ENCODE measurements around the gene PTPRK.

Gene PTPRK

DNA sequence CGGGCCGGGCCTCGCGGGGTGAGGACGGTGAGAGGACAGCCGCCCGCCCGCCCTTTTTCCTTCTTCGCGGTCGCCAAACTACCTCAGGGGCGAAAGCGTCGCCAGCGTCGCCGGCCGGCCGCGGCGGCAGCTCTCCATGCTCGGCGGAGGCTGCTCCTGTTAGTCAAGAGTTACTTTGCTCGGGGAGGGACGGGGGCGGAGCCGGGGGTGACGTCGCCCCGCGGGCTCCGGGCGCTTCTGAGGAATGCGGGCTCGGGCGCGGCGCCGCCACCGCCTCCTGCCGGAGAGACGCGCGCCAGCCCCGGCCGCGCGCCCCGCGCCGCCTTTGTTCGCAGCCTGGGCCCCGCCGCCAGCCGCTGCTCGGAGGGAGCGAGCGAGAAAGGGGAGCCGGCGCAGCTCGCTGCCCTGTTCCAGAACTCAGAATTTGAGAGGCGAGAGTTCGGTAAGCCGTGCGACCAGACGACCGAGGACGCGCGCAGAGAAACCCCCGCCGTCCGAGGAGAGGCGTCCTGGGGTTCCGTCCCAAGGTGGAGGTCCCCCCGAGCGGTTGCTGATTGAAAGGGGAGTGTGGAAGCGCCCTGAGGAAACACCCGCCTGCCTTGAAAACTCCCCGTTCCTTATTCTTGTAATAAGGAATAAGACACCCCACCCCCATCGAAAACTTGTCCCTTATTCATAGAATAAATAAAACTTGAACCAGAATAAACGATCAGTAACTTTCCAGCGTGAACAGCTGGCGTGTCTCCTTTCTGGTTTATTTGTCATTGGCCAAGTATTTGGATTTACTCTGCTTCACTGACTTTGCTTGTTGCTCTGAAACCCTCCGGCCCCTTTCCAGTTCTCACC, at the start of gene PTPRK:
PTPRK (minus strand) TSS at position 164 of the 846 bp plus-strand sequence. CDS start 241 bp downstream, outside the sequence.
- DNase-seq, result peak; percentile 90

GRCh38 chr6:128567029-128567428, 46.6 kb upstream of the PTPRK start:
- DNase-seq, result no peak

DNA sequence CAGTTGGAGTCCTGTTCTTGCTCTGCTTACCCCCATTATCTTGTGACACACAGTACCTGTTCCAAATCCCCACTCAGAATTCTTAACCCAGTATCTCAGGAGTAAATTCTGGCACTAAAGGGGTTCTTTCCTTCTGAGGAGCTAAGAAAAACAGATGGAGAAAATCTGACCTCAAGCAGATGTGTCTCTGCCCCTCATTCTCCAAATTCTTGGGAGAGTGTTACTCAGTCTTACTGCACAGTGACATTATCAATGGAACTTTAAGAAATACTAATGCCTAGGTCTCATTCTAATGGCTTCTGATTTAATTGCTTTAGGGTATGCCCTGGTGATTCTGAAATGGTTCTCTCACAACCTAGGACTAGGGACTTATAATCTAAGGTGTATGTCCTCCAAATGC, 40.6 kb upstream of the PTPRK start:
- DNase-seq, result no peak

DNA sequence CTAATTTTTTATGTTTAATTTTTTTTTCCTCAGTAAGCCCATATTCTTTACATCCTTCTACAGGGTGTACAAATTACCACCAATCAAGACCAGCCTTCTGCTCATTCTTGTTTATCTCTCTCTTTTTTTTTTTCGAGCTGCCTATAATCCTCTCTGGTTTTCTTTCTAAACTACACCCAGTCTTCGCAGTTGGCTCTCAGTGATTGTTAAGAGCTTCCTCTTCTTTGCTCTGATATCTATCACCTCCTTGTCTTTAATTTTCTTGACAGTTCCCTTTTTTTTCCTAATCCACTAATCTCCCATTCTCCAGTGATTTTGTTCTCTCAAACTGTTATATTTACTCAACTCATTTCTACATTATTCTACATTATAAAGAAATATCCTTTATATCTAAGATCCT, 38.5 kb upstream of the PTPRK start:
- DNase-seq, result no peak

DNA sequence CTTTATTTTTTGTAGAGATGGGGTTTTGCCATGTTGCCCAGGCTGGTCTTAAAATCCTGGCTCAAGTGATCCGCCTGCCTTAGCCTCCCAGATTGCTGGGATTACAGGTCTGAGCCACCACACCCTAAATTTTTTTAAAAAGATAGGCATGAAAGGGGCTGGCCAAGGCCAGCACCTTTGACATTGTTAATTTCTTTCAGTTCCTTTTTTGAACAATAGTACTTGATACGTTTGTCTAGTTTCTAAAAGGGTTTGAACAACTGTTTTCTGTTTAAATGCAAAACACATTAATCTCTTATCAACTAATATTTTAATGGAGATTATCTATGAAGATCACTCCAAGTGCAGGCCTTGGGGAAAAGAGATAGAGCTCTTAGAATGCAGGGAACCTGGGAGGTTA, 37.6 kb upstream of the PTPRK start:
- DNase-seq, result no peak

GRCh38 chr6:128557081-128557480, 36.7 kb upstream of the PTPRK start:
- DNase-seq, result no peak

DNA sequence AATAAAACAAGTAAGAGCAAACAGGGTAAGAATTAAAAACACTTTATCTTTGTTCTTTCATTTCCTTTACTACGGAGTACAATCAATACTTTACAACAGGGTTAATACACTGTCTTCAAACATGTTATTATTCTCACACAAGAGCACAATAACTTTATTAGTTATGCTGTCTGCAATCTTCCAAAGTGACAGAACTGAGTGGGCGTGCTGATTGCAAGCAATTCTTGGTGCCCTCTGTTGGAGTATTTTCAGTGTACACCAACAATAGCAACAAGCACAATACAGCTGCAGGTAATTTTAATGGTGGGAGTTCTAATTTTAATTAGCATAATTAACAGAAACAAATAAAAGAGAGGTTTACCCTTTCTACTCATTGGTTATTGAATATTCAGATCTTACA, 33.9 kb upstream of the PTPRK start:
- DNase-seq, result no peak

DNA sequence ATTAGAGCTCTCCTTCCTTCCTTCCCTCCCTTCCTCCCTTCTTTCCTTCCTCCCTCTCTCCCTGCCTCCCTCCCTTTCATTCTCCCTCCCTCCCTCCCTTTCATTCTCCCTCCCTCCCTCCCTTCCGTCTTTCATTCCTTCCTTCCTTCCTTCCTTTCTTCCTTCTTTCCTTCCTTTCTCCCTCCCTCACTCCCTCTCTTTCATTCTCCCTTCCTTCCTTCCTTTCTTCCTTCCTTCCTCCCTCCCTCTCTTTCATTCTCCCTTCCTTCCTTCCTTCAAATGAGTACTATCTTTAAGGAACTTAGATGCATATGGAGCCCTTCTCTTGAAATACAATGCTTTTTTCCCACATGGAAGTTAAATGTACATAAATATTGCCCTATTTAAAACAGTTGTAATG, 20.9 kb upstream of the PTPRK start:
- DNase-seq, result no peak

DNA sequence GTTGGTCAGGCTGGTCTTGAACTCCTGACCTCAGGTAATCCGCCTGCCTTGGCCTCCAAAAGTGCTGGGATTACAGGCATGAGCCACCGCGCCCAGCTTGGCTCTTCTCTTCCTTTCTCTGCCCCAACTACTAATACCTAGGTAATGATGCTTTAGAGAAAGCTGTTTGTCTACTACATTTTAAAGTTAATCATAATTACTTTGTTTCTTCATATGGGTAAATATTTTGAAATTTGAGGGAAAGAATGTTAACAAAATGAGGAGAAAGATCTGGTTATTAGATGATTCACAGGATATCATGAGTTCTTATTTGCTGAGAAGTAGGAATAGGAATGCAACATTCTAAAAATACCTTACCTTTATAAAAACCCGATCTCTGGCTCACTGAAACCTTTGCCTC, 18.4 kb upstream of the PTPRK start:
- DNase-seq, result no peak

DNA sequence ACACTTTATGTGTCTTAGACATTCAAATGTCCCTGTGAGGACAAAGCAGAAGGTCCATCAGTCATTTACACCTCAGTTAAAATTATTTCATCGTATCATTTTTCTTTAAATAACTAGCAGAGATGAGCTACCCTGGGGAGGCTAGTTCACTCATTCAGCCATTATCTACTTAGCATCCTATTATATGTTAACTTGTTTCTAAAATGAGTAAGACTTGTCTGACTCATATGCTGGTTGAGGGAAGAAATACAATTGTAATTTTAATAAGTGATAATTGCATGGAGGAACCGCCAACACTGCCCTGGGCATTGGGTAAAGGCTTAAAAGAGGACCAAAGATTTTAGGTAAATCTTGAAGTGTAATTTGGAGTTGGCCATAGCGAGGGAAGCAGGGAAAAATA, 12.4 kb upstream of the PTPRK start:
- DNase-seq, result no peak

DNA sequence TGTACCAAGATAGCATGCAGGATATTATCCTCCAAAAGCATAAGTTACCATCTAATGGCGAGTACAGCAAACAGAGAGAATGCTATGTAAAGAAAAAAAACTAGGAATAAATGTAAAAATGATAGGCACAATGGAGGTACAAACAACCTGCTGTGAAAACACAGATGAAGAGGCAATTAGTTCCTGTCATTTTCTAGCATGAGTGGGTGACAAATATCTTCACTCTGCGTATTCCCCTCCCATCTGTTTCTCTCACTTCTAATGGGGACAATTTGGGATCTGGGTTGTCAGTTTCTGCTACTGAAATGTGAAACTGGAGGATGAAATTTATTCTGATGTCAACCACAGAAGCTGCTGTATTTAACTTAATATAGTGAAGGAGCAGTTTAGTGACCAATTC, 11.7 kb upstream of the PTPRK start:
- no peak for DNase-seq

GRCh38 chr6:128531696-128532095, 11.3 kb upstream of the PTPRK start:
- no peak for DNase-seq

- no peak for DNase-seq
Observed at GRCh38 chr6:128528241-128528640, 7.8 kb upstream of the PTPRK start.

DNA sequence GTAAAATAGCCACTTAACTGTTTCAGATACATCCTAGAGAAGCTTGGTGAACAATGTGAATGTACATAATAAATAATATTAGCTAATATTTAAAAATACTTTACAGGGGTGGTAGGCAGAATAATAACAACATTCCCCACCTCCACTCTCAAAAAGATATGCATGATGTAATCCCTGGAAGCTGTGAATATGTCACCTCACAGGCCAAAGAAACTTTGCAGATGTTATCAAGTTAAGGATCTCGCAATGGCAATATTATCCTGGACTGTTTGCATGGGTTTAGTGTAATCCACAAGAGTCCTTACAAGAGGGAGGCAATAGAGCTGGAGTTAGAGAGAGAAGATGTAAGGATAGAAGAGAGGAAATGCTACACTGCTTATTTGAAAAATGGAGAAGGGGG, 7.0 kb upstream of the PTPRK start:
- no peak for DNase-seq

DNA sequence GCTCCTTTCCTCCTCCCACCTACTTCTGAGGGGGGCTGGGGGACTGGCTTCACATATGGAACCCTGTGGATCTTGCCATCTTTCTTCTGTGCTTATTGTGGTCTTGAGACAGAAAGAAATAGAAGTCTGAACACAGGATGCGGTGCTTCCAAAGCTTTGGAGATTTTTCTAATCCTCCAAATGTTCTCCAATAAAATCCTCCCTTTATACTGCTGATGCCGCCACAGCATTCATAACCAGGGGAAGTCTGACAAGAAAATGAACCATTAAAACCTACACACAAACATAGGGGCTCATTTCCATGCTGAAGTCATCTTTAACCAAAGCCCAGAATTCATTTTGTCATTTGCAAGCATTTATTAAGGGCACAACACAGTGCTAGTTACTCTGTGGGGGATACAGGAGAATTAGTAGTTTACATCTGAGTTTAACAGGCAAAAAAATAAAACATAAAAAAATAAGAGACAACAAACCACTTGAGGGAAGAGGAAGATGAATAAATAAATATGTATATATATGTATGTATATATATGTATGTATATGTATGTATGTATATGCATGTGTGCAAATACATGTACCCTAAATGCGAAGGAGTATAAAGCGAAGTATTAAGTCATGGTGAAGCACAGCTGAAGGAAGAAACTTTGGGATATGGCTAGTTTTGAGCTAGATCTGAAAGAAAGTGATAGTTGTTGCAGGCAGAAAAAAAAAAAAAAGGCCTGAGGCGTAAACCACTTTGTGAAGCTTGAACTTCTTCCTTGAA, 5.9 kb upstream of the PTPRK start:
- no peak for DNase-seq

DNA sequence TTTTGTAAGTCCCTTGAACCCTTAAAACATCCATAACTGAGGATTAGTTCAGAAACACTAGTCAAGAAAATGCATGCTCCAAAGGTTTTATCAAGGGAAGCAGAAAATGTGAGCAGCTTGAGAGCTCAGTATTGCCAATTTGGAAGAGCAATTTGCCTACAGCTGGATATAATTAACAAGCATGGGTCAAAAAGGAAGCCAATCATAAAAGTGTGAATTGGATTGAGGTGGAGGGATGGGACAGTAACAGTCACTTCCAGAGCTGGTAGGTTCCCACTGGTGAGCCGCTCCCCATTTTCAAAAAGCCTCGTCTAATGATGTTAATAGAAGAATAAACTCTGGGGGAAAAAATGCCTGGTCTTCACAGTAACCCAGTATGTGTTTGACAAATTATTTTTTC, 5.0 kb upstream of the PTPRK start:
- DNase-seq, result no peak

GRCh38 chr6:128521282-128521632, 858 bp upstream of the PTPRK start:
- no peak for DNase-seq

GRCh38 chr6:128519931-128520435, 416 bp downstream of the PTPRK start:
- no peak for DNase-seq

GRCh38 chr6:128519132-128519930, 1.1 kb downstream of the PTPRK start:
- DNase-seq, result peak; percentile 50

GRCh38 chr6:128518434-128519131, 1.8 kb downstream of the PTPRK start:
- DNase-seq, result no peak

- DNase-seq, result no peak
Observed at GRCh38 chr6:128517124-128517523, 3.3 kb downstream of the PTPRK start.

GRCh38 chr6:128516514-128516898, 3.9 kb downstream of the PTPRK start:
- no peak for DNase-seq
